H1 (cell line): Measurements from ENCODE around the gene TDRD6. TPM values are rescaled to one million over a fixed set of nuclear protein-coding genes. Genes with fewer than 3 reads are reported as not detected.

Experiments used
- CTCF ChIA-PET: fragments of 300-600 bp; sonication (Branson Sonifier 250); formaldehyde crosslinking; loops from one replicate; lab custom pipeline; 2021; ENCODE audit not compliant: partially characterized antibody; lab: Charles Lee
- POLR2A ChIA-PET: fragments of 300-600 bp; sonication (Branson Sonifier 250); formaldehyde crosslinking; loops from one replicate; lab custom pipeline; 2021; ENCODE audit warnings: inconsistent platforms; ENCODE audit not compliant: partially characterized antibody; lab: Charles Lee
- DNase-seq, 2 experiments: peaks; one replicate each; pipeline versions ENCODE4 v3.0.0 to v3.0.0-alpha.2; 2010 to 2022; ENCODE audit warnings: low spot score in 2 of 2, low read depth in 1 of 2, mixed read lengths in 1 of 2
- FAIRE-seq: peaks from 2 replicates; lab custom pipeline; 2011; peaks lifted over from hg19 to GRCh38; lab: Jason Lieb, UNC
- H2AFZ ChIP-seq: 2 replicates; pipeline ENCODE4 v1.8.1; 2012; ENCODE audit warnings: low read length, inconsistent platforms
- H2AK5ac ChIP-seq: 2 replicates; pipeline ENCODE4 v1.6.1; 2013; ENCODE audit warnings: low read depth, low read length
- H2BK120ac ChIP-seq: replicated peaks from 2 replicates; pipeline ENCODE3; 2013; ENCODE audit warnings: low read depth, low read length, inconsistent platforms
- H2BK12ac ChIP-seq: 2 replicates; pipeline ENCODE4 v1.6.1; 2013; ENCODE audit warnings: low read depth, low read length
- H2BK15ac ChIP-seq: 2 replicates; pipeline ENCODE4 v1.6.1; 2013; ENCODE audit warnings: low read length
- H2BK20ac ChIP-seq: 2 replicates; pipeline ENCODE4 v1.6.1; 2013; ENCODE audit warnings: low read length
- H2BK5ac ChIP-seq: 2 replicates; pipeline ENCODE4 v1.6.1; 2013; ENCODE audit warnings: low read depth, low read length
- H3K14ac ChIP-seq: 2 replicates; pipeline ENCODE4 v1.6.1; 2013; ENCODE audit warnings: inconsistent platforms; ENCODE audit not compliant: insufficient read length
- H3K18ac ChIP-seq: 2 replicates; pipeline ENCODE4 v1.6.1; 2013; ENCODE audit warnings: low read length; ENCODE audit errors: extremely low read depth
- H3K23ac ChIP-seq: 2 replicates; pipeline ENCODE4 v1.6.1; 2013; ENCODE audit warnings: inconsistent platforms; ENCODE audit not compliant: insufficient read length
- H3K23me2 ChIP-seq: 2 replicates; pipeline ENCODE4 v1.6.1; 2013; ENCODE audit warnings: low read depth, low read length
- H3K27ac ChIP-seq: 2 replicates; pipeline ENCODE4 v1.6.1; 2011; ENCODE audit warnings: low read depth, low read length, inconsistent platforms
- H3K27me3 ChIP-seq, 4 experiments: replicated peaks in 1 of 4; 1 replicate in 1 of 4; 2 replicates in 3 of 4; pipeline versions ENCODE4 v1.6.1 to v1.8.1; 2011 to 2013; ENCODE audit warnings: low read length in 3 of 4, mild to moderate bottlenecking in 3 of 4, inconsistent platforms in 2 of 4, mixed read lengths in 2 of 4, moderate library complexity in 1 of 4; ENCODE audit not compliant: control insufficient read depth in 3 of 4, insufficient read depth in 3 of 4; ENCODE audit errors: extremely low read depth in 1 of 4
- H3K36me3 ChIP-seq, 4 experiments: 2 replicates each; pipeline versions ENCODE4 v1.6.1 to v1.8.1; 2011 to 2013; ENCODE audit warnings: mild to moderate bottlenecking in 4 of 4, low read length in 3 of 4, moderate library complexity in 2 of 4, control low read depth in 1 of 4, inconsistent platforms in 1 of 4; ENCODE audit not compliant: insufficient read depth in 4 of 4, control insufficient read depth in 2 of 4
- H3K4ac ChIP-seq: replicated peaks from 2 replicates; pipeline ENCODE3; 2013; ENCODE audit warnings: low read length, low read depth, mixed read lengths, inconsistent platforms; ENCODE audit not compliant: insufficient read length
- H3K4me1 ChIP-seq, 4 experiments: replicated peaks in 1 of 4; 1 replicate in 1 of 4; 2 replicates in 3 of 4; pipeline versions ENCODE4 v1.6.1 to v1.8.1; 2011 to 2013; ENCODE audit warnings: low read length in 3 of 4, inconsistent platforms in 2 of 4, mixed read lengths in 1 of 4; ENCODE audit not compliant: insufficient read depth in 4 of 4, control insufficient read depth in 3 of 4
- H3K4me2 ChIP-seq, 2 experiments: 2 replicates each; pipeline versions ENCODE4 v1.6.1 to v1.8.1; 2011 to 2013; ENCODE audit warnings: low read depth in 2 of 2, low read length in 2 of 2, control low read depth in 1 of 2, inconsistent platforms in 1 of 2, mild to moderate bottlenecking in 1 of 2; ENCODE audit not compliant: insufficient read depth in 1 of 2
- H3K4me3 ChIP-seq, 4 experiments: fragments of 200-600, 300-600 bp in 1 of 4; sonication (generic), shearing (Covaris generic), sonication (Bioruptor Twin) in 1 of 4; 2 replicates each; pipeline versions ENCODE4 v1.5.1 to v1.8.1; 2011 to 2016; ENCODE audit warnings: low read length in 4 of 4, low read depth in 3 of 4, control low read depth in 2 of 4, inconsistent platforms in 2 of 4, mild to moderate bottlenecking in 2 of 4, mixed read lengths in 1 of 4, moderate library complexity in 1 of 4; ENCODE audit not compliant: insufficient read depth in 2 of 4; ENCODE audit errors: extremely low read depth in 1 of 4
- H3K56ac ChIP-seq: replicated peaks from 2 replicates; pipeline ENCODE3; 2013; ENCODE audit warnings: low read depth, mild to moderate bottlenecking, mixed read lengths, low read length, inconsistent platforms; ENCODE audit not compliant: insufficient read length
- H3K79me1 ChIP-seq: 2 replicates; pipeline ENCODE4 v1.6.1; 2013; ENCODE audit warnings: low read depth, low read length, control low read depth
- H3K79me2 ChIP-seq, 2 experiments: 2 replicates each; pipeline versions ENCODE4 v1.6.1 to v1.8.1; 2012 to 2013; ENCODE audit warnings: low read length in 2 of 2, mild to moderate bottlenecking in 2 of 2, inconsistent platforms in 1 of 2; ENCODE audit not compliant: insufficient read depth in 2 of 2, control insufficient read depth in 1 of 2
- H3K9ac ChIP-seq, 4 experiments: replicated peaks in 1 of 4; 1 replicate in 1 of 4; 2 replicates in 3 of 4; pipeline versions ENCODE4 v1.6.1 to v1.8.1; 2011 to 2013; ENCODE audit warnings: low read depth in 3 of 4, low read length in 3 of 4, control low read depth in 2 of 4, mild to moderate bottlenecking in 2 of 4, moderate library complexity in 2 of 4, inconsistent platforms in 1 of 4; ENCODE audit errors: extremely low read depth in 1 of 4
- H3K9me3 ChIP-seq, 2 experiments: 2 replicates each; pipeline versions ENCODE4 v1.6.1 to v1.8.1; 2012 to 2013; ENCODE audit warnings: mild to moderate bottlenecking in 2 of 2, moderate library complexity in 2 of 2, control low read depth in 1 of 2, inconsistent platforms in 1 of 2, low read depth in 1 of 2, low read length in 1 of 2, mixed read lengths in 1 of 2; ENCODE audit not compliant: insufficient read depth in 2 of 2
- H4K20me1 ChIP-seq, 2 experiments: replicated peaks in 1 of 2; 2 replicates each; pipeline versions ENCODE3 to v1.8.1; 2011 to 2013; ENCODE audit warnings: inconsistent platforms in 2 of 2, low read length in 2 of 2, mild to moderate bottlenecking in 1 of 2; ENCODE audit not compliant: insufficient read depth in 2 of 2, control insufficient read depth in 1 of 2
- H4K5ac ChIP-seq: 2 replicates; pipeline ENCODE4 v1.6.1; 2013; ENCODE audit warnings: low read length, low read depth, mixed read lengths, inconsistent platforms; ENCODE audit not compliant: insufficient read length
- H4K8ac ChIP-seq: 2 replicates; pipeline ENCODE4 v1.8.0; 2013; ENCODE audit warnings: mild to moderate bottlenecking, moderate library complexity, low read length, inconsistent platforms; ENCODE audit not compliant: insufficient read depth; ENCODE audit errors: extremely low read depth
- H4K91ac ChIP-seq: replicated peaks from 2 replicates; pipeline ENCODE3; 2013; ENCODE audit warnings: low read length, mixed read lengths, inconsistent platforms; ENCODE audit not compliant: insufficient read length
- ASH2L ChIP-seq: fragments of 200-600, 300-600 bp; sonication (generic); IDR thresholded peaks from one replicate; pipeline ENCODE4 v1.7.1; 2017; ENCODE audit warnings: low read length
- RFX5 ChIP-seq: IDR thresholded peaks from 2 replicates; pipeline ENCODE4 v1.6.1; 2011; ENCODE audit warnings: low read depth, low read length, improper control_type of control experiment, borderline replicate concordance
- WGBS, 2 experiments: shearing (Covaris generic) in 1 of 2; methylation state at CpG; one replicate each; pipeline versions ENCODE4 v1.1.6 to v1.1.7; 2013 to 2015; ENCODE audit warnings: low lambda C conversion rate in 2 of 2, mixed read lengths in 2 of 2, inconsistent platforms in 1 of 2, low coverage in 1 of 2, missing lambda C conversion rate in 1 of 2; ENCODE audit not compliant: insufficient replicate concordance in 2 of 2, insufficient coverage in 1 of 2, insufficient read length in 1 of 2; ENCODE audit errors: extremely low coverage in 1 of 2, missing lambda C conversion rate in 1 of 2; 5-methylcytosine and 5-hydroxymethylcytosine counted together
- polyA plus RNA-seq, 7 experiments: library from polyadenylated mRNA; depleted of rRNA in 3 of 7; stranded (reverse) in 5 of 7; unstranded in 2 of 7; fragments of >200 nt in 5 of 7; fragments of 200-250 nt in 2 of 7; gene quantifications; 1 replicate in 5 of 7; 2 replicates in 1 of 7; 4 replicates in 1 of 7; pipeline versions ENCODE4 v1.2.1 to v1.2.3, GENCODE V29; 2011 to 2013; ENCODE audit warnings: missing spikeins in 2 of 7, mixed read lengths in 2 of 7
- total RNA-seq: library from RNA; stranded (reverse); fragmentation: NEBNext Ultra II Directional; extraction: Animal tissue kit (Norgen Biotek cat#: 25700); gene quantifications from 2 replicates; pipeline ENCODE4 v1.2.1, GENCODE V29; 2021

The TDRD6 gene
- total and polyA plus RNA-seq, 2 of the 8 experiments (the other 6 are each of a cell fraction or from before 2014, with no cell fraction given) = 0.06 to 0.19 TPM

GRCh38 chr6:46684771-46685170, 2.9 kb upstream of the TDRD6 start:
- Histone ChIP-seq H2BK12ac (no peak overlapping the region), H3K79me2 (no peaks in the 10 kb centered on the region), H4K5ac (no peak overlapping the region), H4K91ac (no peak overlapping the region), H3K23me2 (0 out of 2 replicates have a peak, but pooled peaks cover 4% of the 10 kb centered on the region), H3K9me3 (no peaks in the 10 kb centered on the region), H3K27me3 (no peaks in the 10 kb centered on the region), H4K8ac (no peak overlapping the region), H2BK15ac (no peak overlapping the region), H2AK5ac (no peak overlapping the region), H3K56ac (no peak overlapping the region), H2BK120ac (no peak overlapping the region), H3K4ac (no peak overlapping the region), H3K79me1 (no peaks in the 10 kb centered on the region), H2BK5ac (no peak overlapping the region), H4K20me1 (no peaks in the 10 kb centered on the region), H2BK20ac (no peak overlapping the region), H3K4me3 (no peak overlapping the region), H3K14ac (no peak overlapping the region), H2AFZ (no peak overlapping the region), H3K9ac (no peak overlapping the region), H3K4me1 (no peaks in the 10 kb centered on the region), H3K23ac (no peak overlapping the region), H3K36me3 (no peaks in the 10 kb centered on the region), H3K4me2 (no peak overlapping the region), H3K18ac (no peak overlapping the region), H3K27ac (no peak overlapping the region)
- DNase-seq = no peak
- TF ChIP-seq ASH2L (no peak), RFX5 (no peak)
- ChIA-PET POLR2A (interaction anchor here (0.7 kb wide), 1 partner anchor 319 kb away, joined by 3 read pairs; no protein-coding TSS in a partner anchor), CTCF (interaction anchor here (1.4 kb wide), 1 partner anchor 49 kb away, joined by 6 read pairs; no protein-coding TSS in a partner anchor)
- no peak for FAIRE-seq
- 84% methylated on average over 4 of the region's 4 CpGs; no CpG with 5 or more reads in 1 of the 2 experiments for whole genome bisulfite sequencing, 2 experiments
